Choroid plexus epithelial cell (primary cell): ENCODE data around the gene C10orf71.

Source experiments
- DNase-seq: peaks from one replicate; pipeline ENCODE4 v3.0.0-alpha.2; 2010; ENCODE audit warnings: low read depth
- H3K4me3 ChIP-seq: 2 replicates; pipeline ENCODE4 v1.5.1; 2011; ENCODE audit warnings: low read depth, mild to moderate bottlenecking, control low read depth, low read length, moderate library complexity
- TF ChIP-seq, protein P1 (sequence below): conservative IDR thresholded peaks from 2 replicates; pipeline ENCODE4 v1.5.1; 2011; ENCODE audit warnings: low read depth, mild to moderate bottlenecking, control low read depth, inconsistent platforms, low read length, moderate library complexity

Gene C10orf71

DNA sequence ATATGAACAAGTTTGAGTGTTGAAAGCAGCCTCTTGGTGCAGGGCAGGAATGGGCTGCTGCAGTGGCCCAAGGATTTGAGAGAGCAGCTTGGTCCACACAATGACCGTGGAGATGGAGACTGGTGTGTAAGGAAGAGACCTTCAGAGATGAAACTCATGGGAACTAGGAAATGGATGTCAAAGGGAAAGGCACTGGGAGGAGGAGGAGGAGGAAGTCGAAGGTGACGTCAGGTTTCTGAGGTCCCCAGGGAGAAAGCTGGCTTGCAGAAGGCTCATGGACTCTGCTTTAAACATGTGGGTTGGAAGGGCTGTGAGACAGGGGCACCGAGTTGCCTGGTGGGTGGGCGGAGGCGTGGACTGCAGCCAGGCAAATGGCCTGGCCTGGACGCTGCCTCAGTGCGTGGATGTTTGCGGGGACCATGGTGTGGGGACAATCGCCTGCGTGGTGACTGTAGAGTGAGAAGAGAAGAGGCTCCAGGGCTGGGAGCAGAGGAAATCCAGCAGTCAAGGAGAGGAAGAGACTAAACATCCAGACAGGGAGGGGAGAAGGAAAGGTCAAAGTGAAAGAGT is 14.6 kb downstream of the C10orf71 start:
- no peak for DNase-seq
- TF ChIP-seq, protein P1, sequence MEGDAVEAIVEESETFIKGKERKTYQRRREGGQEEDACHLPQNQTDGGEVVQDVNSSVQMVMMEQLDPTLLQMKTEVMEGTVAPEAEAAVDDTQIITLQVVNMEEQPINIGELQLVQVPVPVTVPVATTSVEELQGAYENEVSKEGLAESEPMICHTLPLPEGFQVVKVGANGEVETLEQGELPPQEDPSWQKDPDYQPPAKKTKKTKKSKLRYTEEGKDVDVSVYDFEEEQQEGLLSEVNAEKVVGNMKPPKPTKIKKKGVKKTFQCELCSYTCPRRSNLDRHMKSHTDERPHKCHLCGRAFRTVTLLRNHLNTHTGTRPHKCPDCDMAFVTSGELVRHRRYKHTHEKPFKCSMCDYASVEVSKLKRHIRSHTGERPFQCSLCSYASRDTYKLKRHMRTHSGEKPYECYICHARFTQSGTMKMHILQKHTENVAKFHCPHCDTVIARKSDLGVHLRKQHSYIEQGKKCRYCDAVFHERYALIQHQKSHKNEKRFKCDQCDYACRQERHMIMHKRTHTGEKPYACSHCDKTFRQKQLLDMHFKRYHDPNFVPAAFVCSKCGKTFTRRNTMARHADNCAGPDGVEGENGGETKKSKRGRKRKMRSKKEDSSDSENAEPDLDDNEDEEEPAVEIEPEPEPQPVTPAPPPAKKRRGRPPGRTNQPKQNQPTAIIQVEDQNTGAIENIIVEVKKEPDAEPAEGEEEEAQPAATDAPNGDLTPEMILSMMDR = no peak

DNA sequence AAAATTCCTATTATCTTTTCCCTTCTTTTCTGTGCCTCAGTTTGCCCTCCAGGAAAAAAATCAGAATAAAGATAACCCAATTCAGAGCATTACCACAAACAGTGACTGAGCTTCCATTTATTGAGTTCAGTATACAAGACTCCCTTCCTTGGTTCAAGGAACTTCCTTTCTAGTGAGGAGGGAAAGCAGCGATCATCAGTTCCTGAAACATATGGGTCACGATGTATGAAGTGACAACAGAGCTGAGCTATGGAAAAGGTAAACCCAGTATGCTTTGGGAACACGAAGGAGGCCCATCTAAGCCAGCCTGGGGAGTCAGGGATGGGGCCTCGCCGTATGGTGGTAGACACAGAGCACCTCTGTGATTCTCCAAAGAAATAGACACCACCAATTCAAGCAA is 15.8 kb downstream of the C10orf71 start:
- TF ChIP-seq, protein P1 = no peak
- no peak overlapping the region for H3K4me3 ChIP-seq
- DNase-seq = no peak

More for the DNA sequence above, 14.6 kb downstream of the C10orf71 start:
- no peak overlapping the region for H3K4me3 ChIP-seq

DNA sequence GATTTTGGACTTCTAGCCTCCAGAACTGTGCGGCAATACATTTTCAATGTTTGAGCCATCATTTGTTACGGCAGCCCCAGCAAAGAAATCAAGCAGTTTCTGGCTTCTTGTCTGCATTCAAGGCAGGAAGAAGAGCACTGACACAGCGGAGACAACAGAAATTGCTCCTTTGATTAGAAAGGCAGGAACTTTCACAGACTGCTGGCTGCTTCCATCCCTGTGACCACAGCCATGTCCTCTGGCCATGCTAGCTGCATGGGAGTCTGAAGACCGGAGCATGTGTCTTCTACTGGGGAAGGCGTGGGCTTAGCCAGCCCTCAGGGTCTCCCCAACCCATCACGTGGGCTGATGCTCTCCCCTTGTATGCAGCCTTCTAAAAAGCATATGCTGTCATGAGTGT is 19.1 kb downstream of the C10orf71 start:
- TF ChIP-seq, protein P1 = no peak
- no peak for DNase-seq
- H3K4me3 ChIP-seq = no peak overlapping the region

DNA sequence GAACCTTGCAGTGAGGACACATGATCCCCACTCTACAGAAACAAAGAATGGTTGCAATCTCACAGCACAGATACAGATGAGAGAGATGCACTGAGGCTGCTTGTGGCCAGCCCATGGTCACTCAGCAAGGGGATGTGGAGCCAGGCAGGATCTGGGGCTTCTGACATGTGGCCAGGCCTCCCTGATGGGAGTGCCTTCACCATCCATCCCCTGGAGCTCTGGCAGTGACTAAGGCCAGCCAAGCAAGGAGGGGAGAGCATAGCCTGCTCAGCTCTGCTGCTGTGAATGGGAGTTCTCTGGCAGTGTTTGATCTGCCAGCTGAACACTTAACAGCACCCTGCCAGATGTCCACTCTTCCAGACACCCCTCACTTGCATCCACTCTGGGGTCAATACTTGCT is 19.8 kb downstream of the C10orf71 start:
- DNase-seq = no peak
- TF ChIP-seq, protein P1 = no peak
- no peak overlapping the region for H3K4me3 ChIP-seq

DNA sequence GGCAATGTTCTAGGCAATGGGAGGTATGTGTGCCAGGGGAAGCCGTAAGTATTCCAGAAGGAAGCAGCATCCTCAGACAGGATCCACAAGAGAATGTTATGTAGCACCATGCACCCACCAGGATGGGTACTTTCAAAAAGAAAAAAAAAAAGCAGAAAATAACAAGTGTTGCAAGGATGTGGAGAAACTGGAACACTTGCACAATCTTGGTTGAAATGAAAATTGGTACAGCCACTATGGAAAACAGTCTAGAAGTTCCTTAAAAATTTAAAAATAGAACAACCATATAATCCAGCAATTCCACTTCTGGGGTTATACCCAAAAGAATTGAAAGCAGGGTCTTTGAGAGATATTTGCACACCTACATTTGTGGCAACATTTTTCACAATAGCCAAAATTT is 20.2 kb downstream of the C10orf71 start:
- no peak overlapping the region for H3K4me3 ChIP-seq
- DNase-seq = no peak
- TF ChIP-seq, protein P1 = no peak

DNA sequence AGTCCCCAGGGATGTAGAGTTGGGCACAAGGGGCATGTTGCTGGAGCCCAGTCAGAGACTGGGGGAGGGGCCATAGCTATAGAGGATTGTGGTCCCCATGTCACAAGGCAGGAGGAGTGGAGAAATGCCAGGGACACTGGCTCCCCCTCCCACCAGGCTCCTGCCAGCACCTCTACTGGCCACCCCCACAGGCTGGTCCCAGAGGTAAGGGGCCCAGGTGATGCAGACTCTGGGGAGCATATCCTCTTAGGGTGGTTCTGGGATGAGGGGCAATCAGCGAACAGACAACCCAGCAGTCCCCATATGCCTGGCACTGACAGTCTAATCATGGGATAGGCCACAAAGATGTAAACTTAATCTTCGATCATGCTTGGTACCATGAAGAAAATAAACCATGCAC is 21.2 kb downstream of the C10orf71 start:
- no peak for DNase-seq
- no peak overlapping the region for H3K4me3 ChIP-seq
- TF ChIP-seq, protein P1 = no peak

DNA sequence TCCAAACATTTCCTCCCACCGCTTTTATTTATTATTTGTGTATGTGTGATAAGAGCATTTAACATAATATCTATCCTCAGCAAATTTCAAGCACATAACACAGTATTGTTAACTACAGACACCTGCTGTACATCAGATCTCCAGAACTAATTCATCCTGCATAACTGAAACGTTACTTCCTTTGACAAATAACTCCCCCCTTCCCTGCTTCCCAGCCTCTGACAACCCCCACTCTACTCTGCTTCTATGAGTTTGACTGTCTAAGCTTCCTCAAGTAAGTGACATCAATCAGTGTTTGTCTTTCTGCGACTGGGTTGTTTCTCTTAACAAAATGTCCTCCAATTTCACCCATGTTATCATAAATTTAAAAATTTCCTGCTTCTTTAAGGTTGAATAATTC is 22.1 kb downstream of the C10orf71 start:
- H3K4me3 ChIP-seq = no peak overlapping the region
- DNase-seq = no peak
- TF ChIP-seq, protein P1 = no peak
